GM21619 (cell line): ENCODE results near the gene CACNA2D4.

Source experiments
- ATAC-seq: cut with Tn5 transposase; IDR thresholded peaks from one replicate; pipeline ENCODE4 v1.9.1; 2021; ENCODE audit not compliant: unreplicated experiment

Gene CACNA2D4

GRCh38 chr12:1873531-1874510 lies 44.6 kb downstream of the CACNA2D4 start:
- no peak for ATAC-seq

GRCh38 chr12:1872448-1872847 lies 46.0 kb downstream of the CACNA2D4 start:
- ATAC-seq: no peak

GRCh38 chr12:1872001-1872400 lies 46.5 kb downstream of the CACNA2D4 start:
- ATAC-seq: no peak

- ATAC-seq: no peak
Measured at GRCh38 chr12:1870998-1871917, 47.2 kb downstream of the CACNA2D4 start.

GRCh38 chr12:1870086-1870485 lies 48.4 kb downstream of the CACNA2D4 start:
- ATAC-seq: no peak

GRCh38 chr12:1869145-1869544 lies 49.3 kb downstream of the CACNA2D4 start:
- ATAC-seq: no peak

GRCh38 chr12:1865284-1865866 lies 53.1 kb downstream of the CACNA2D4 start:
- no peak for ATAC-seq

GRCh38 chr12:1864867-1865266 lies 53.6 kb downstream of the CACNA2D4 start:
- no peak for ATAC-seq

- ATAC-seq: no peak
Measured at GRCh38 chr12:1864456-1864855, 54.0 kb downstream of the CACNA2D4 start.

- no peak for ATAC-seq
Measured at GRCh38 chr12:1863823-1864222, 54.6 kb downstream of the CACNA2D4 start.

- no peak for ATAC-seq
Measured at GRCh38 chr12:1862973-1863372, 55.5 kb downstream of the CACNA2D4 start.

- ATAC-seq: no peak
Measured at GRCh38 chr12:1859643-1860042, 58.8 kb downstream of the CACNA2D4 start.

- ATAC-seq: no peak
Measured at GRCh38 chr12:1858456-1858855, 60.0 kb downstream of the CACNA2D4 start.

GRCh38 chr12:1857821-1858220 lies 60.6 kb downstream of the CACNA2D4 start:
- ATAC-seq: no peak

GRCh38 chr12:1857086-1857485 lies 61.4 kb downstream of the CACNA2D4 start:
- no peak for ATAC-seq

- ATAC-seq: no peak
Measured at GRCh38 chr12:1855241-1855640, 63.2 kb downstream of the CACNA2D4 start.

- ATAC-seq: no peak
Measured at GRCh38 chr12:1853716-1854115, 64.7 kb downstream of the CACNA2D4 start.

GRCh38 chr12:1852076-1852475 lies 66.4 kb downstream of the CACNA2D4 start:
- ATAC-seq: no peak

- no peak for ATAC-seq
Measured at GRCh38 chr12:1851151-1851701, 67.2 kb downstream of the CACNA2D4 start.

- no peak for ATAC-seq
Measured at GRCh38 chr12:1848745-1849144, 69.7 kb downstream of the CACNA2D4 start.

- no peak for ATAC-seq
Measured at GRCh38 chr12:1848146-1848545, 70.3 kb downstream of the CACNA2D4 start.
